ENCODE results near the gene SSTR5. TPM values are rescaled to one million over a fixed set of nuclear protein-coding genes. Genes with fewer than 3 reads are reported as not detected.

The SSTR5 gene
- total RNA-seq, 4 donors from 2014 or later = not detected

- H3K9me3 ChIP-seq = no peaks in the 10 kb centered on the region
- no peak overlapping the region for H3K27ac ChIP-seq
- peaks cover 0 to 4% of the 10 kb centered on the region in 2 donors for H3K4me1 ChIP-seq
- no peak overlapping the region for H3K4me3 ChIP-seq
- intact Hi-C loops (cut with DNase I; ENCODE audit: low total_unique reads) = no loop called here
- H3K27me3 ChIP-seq = no peaks in the 10 kb centered on the region
- no peaks in the 10 kb centered on the region for H3K36me3 ChIP-seq
- no peak for TF ChIP-seq POLR2A (IDR thresholded peaks at IDR 0.05)
- TF ChIP-seq, protein P1, sequence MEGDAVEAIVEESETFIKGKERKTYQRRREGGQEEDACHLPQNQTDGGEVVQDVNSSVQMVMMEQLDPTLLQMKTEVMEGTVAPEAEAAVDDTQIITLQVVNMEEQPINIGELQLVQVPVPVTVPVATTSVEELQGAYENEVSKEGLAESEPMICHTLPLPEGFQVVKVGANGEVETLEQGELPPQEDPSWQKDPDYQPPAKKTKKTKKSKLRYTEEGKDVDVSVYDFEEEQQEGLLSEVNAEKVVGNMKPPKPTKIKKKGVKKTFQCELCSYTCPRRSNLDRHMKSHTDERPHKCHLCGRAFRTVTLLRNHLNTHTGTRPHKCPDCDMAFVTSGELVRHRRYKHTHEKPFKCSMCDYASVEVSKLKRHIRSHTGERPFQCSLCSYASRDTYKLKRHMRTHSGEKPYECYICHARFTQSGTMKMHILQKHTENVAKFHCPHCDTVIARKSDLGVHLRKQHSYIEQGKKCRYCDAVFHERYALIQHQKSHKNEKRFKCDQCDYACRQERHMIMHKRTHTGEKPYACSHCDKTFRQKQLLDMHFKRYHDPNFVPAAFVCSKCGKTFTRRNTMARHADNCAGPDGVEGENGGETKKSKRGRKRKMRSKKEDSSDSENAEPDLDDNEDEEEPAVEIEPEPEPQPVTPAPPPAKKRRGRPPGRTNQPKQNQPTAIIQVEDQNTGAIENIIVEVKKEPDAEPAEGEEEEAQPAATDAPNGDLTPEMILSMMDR (IDR thresholded peaks at IDR 0.05) = no peak
- no peak for DNase-seq
Observed at GRCh38 chr16:1125471-1125870, 52.9 kb downstream of the SSTR5 start.

- Histone ChIP-seq H3K36me3 (no peaks in the 10 kb centered on the region), H3K4me1 (peaks cover 0 to 4% of the 10 kb centered on the region in 2 donors), H3K4me3 (no peak overlapping the region), H3K27ac (no peak overlapping the region), H3K9me3 (no peaks in the 10 kb centered on the region), H3K27me3 (no peaks in the 10 kb centered on the region)
- TF ChIP-seq, protein P1 (IDR thresholded peaks at IDR 0.05) = no peak
- TF ChIP-seq POLR2A (IDR thresholded peaks at IDR 0.05) = no peak
- DNase-seq = no peak
- intact Hi-C loops (cut with DNase I; ENCODE audit: low total_unique reads) = no loop called here
Observed at GRCh38 chr16:1126044-1126443, 53.5 kb downstream of the SSTR5 start.

DNA sequence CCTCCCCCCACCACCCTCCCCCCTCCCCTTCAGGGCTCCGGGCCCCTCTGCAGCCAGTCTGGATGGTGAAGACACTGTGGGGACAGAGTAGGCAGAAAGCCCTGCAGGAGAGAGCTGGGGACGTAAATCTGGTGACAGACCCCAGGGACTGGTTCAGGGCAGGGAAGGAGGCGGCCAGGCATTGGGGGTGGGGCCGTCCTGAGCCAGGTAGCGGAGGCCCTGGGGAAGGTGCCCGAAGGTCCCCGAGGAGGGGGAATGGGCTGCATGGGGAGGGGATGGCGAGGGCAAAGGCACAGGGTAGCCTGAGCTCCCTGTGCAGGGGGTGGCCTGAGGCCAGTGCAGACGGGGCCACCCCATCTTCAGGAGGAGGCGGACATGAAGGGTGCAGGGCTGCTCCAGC is 54.0 kb downstream of the SSTR5 start:
- Histone ChIP-seq H3K4me1 (peaks cover 0 to 4% of the 10 kb centered on the region in 2 donors), H3K36me3 (no peaks in the 10 kb centered on the region), H3K27ac (no peak overlapping the region), H3K4me3 (no peak overlapping the region), H3K27me3 (no peaks in the 10 kb centered on the region), H3K9me3 (no peaks in the 10 kb centered on the region)
- TF ChIP-seq, protein P1 (IDR thresholded peaks at IDR 0.05) = no peak
- TF ChIP-seq POLR2A (IDR thresholded peaks at IDR 0.05) = no peak
- DNase-seq = no peak
- intact Hi-C loops (cut with DNase I; ENCODE audit: low total_unique reads) = no loop called here

- no peaks in the 10 kb centered on the region for H3K9me3 ChIP-seq
- H3K27ac ChIP-seq = no peak overlapping the region
- no peaks in the 10 kb centered on the region for H3K36me3 ChIP-seq
- no peak for DNase-seq
- H3K4me1 ChIP-seq = peaks cover 0 to 4% of the 10 kb centered on the region in 2 donors
- TF ChIP-seq, protein P1 (IDR thresholded peaks at IDR 0.05) = no peak
- no peak for TF ChIP-seq POLR2A (IDR thresholded peaks at IDR 0.05)
- intact Hi-C loops (cut with DNase I; ENCODE audit: low total_unique reads) = no loop called here
- H3K27me3 ChIP-seq = no peaks in the 10 kb centered on the region
- no peak overlapping the region for H3K4me3 ChIP-seq
Observed at GRCh38 chr16:1127101-1127500, 54.6 kb downstream of the SSTR5 start.

DNA sequence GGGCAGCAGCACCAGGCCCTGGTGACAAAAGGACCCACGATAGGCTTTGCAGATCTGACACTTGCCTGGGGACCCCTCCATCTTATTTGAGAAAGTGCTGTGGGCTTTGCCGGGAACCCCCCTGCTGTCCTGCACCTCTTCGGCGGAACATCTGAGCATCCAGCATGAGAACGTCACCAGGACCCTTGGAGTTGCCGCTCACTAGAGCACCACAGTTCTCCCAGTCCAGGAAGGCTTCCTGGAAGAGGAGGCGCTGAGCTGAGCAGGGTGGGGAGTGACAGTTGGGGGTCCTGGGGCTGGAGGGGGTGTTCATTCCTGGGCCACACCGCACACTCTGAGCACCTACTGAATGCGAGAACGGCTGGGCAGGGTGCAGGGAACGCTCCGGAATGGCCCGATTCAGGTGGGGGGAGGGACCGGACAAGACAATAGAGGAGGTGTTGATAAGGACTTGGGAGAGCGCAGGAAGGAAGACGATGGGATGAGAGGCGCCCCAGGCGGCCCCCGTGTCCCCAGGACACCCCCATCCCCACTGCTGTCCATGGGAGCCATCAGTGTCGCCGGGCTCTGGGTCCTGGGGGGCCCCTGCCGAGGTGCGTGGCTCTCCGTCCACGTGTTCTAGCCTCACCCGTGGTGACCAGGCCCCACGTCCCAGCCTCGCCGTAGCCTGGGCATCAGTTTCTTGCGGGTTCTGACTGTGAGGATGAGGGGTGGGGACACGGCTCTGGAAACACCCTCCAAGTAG is 55.6 kb downstream of the SSTR5 start:
- intact Hi-C loops (cut with DNase I; ENCODE audit: low total_unique reads) = no loop called here
- Histone ChIP-seq H3K4me1 (peaks cover 0 to 4% of the 10 kb centered on the region in 2 donors), H3K27me3 (no peaks in the 10 kb centered on the region), H3K4me3 (no peak overlapping the region), H3K36me3 (no peaks in the 10 kb centered on the region), H3K9me3 (no peaks in the 10 kb centered on the region), H3K27ac (no peak overlapping the region)
- DNase-seq = no peak
- TF ChIP-seq, protein P1 (IDR thresholded peaks at IDR 0.05) = no peak
- TF ChIP-seq POLR2A (IDR thresholded peaks at IDR 0.05) = no peak

Data from uterus (tissue), 4 donors.